H9 (cell line): ENCODE results near the gene TUFT1. TPM values are rescaled to one million over a fixed set of nuclear protein-coding genes. Genes with fewer than 3 reads are reported as not detected.
A peak's percentile ranks its signal among the peaks of the same experiment; 100 is the strongest.

Source experiments
- DNase-seq: peaks from one replicate; pipeline ENCODE4 v3.0.0-alpha.2; 2017
- H2AFZ ChIP-seq: one replicate; pipeline ENCODE4 v1.6.1; 2013; ENCODE audit warnings: mild to moderate bottlenecking, low read length, control low read depth, moderate library complexity
- H2AK5ac ChIP-seq: 2 replicates; pipeline ENCODE4 v1.6.1; 2013; ENCODE audit warnings: low read length, control low read depth, mixed read lengths; ENCODE audit not compliant: insufficient read length
- H2BK120ac ChIP-seq: one replicate; pipeline ENCODE4 v1.6.1; 2013; ENCODE audit warnings: low read depth, mild to moderate bottlenecking, low read length, control low read depth, inconsistent platforms; ENCODE audit not compliant: poor library complexity, severe bottlenecking
- H2BK12ac ChIP-seq: 2 replicates; pipeline ENCODE4 v1.6.1; 2013; ENCODE audit warnings: low read length, control low read depth, mixed read lengths, low read depth; ENCODE audit not compliant: insufficient read length
- H2BK15ac ChIP-seq: 2 replicates; pipeline ENCODE4 v1.6.1; 2013; ENCODE audit warnings: low read depth, low read length, control low read depth
- H2BK20ac ChIP-seq: one replicate; pipeline ENCODE4 v1.6.1; 2013; ENCODE audit warnings: low read depth, mild to moderate bottlenecking, low read length, control low read depth, inconsistent platforms; ENCODE audit not compliant: poor library complexity, severe bottlenecking
- H2BK5ac ChIP-seq: 2 replicates; pipeline ENCODE4 v1.6.1; 2013; ENCODE audit warnings: low read length, control low read depth, mixed read lengths; ENCODE audit not compliant: insufficient read length
- H3K14ac ChIP-seq: 2 replicates; pipeline ENCODE4 v1.6.1; 2013; ENCODE audit warnings: low read length, control low read depth; ENCODE audit not compliant: insufficient read depth
- H3K18ac ChIP-seq: 2 replicates; pipeline ENCODE4 v1.6.1; 2013; ENCODE audit warnings: low read depth, mild to moderate bottlenecking, mixed read lengths, low read length, control low read depth; ENCODE audit not compliant: insufficient read length
- H3K23ac ChIP-seq: 2 replicates; pipeline ENCODE4 v1.6.1; 2013; ENCODE audit warnings: low read length, control low read depth, mixed read lengths, low read depth; ENCODE audit not compliant: insufficient read length
- H3K23me2 ChIP-seq: 2 replicates; pipeline ENCODE4 v1.6.1; 2013; ENCODE audit warnings: low read depth, mild to moderate bottlenecking, mixed read lengths, low read length, control low read depth; ENCODE audit not compliant: insufficient read length, poor library complexity, severe bottlenecking
- H3K27ac ChIP-seq: 2 replicates; pipeline ENCODE4 v1.5.1; 2013; ENCODE audit warnings: low read length, control low read depth, mixed read lengths, low read depth; ENCODE audit not compliant: insufficient read length
- H3K27me3 ChIP-seq: 2 replicates; pipeline ENCODE4 v1.6.1; 2013; ENCODE audit warnings: low read length, control low read depth, inconsistent platforms; ENCODE audit not compliant: insufficient read depth
- H3K4ac ChIP-seq: 2 replicates; pipeline ENCODE4 v1.6.1; 2013; ENCODE audit warnings: low read depth, mild to moderate bottlenecking, control low read depth, inconsistent platforms, low read length, moderate library complexity
- H3K4me1 ChIP-seq: 2 replicates; pipeline ENCODE4 v1.6.1; 2013; ENCODE audit warnings: low read length, control low read depth, inconsistent platforms; ENCODE audit not compliant: insufficient read depth
- H3K4me2 ChIP-seq: 2 replicates; pipeline ENCODE4 v1.6.1; 2013; ENCODE audit warnings: low read length, control low read depth, mixed read lengths; ENCODE audit not compliant: insufficient read length, insufficient read depth
- H3K56ac ChIP-seq: 2 replicates; pipeline ENCODE4 v1.6.1; 2013; ENCODE audit warnings: low read depth, mild to moderate bottlenecking, mixed read lengths, low read length, control low read depth; ENCODE audit not compliant: insufficient read length
- H3K79me1 ChIP-seq: 2 replicates; pipeline ENCODE4 v1.6.1; 2013; ENCODE audit warnings: low read depth, mild to moderate bottlenecking, moderate library complexity, low read length, control low read depth, inconsistent platforms; ENCODE audit not compliant: insufficient read depth, poor library complexity, severe bottlenecking
- H3K79me2 ChIP-seq: 2 replicates; pipeline ENCODE4 v1.6.1; 2013; ENCODE audit warnings: low read length, control low read depth, inconsistent platforms; ENCODE audit not compliant: insufficient read depth
- H3K9ac ChIP-seq: 2 replicates; pipeline ENCODE4 v1.6.1; 2013; ENCODE audit warnings: low read length, control low read depth, mixed read lengths; ENCODE audit not compliant: insufficient read length; ENCODE audit errors: extremely low read depth
- H3K9me3 ChIP-seq: one replicate; pipeline ENCODE4 v1.6.1; 2013; ENCODE audit warnings: low read depth, low read length, inconsistent platforms; ENCODE audit not compliant: control insufficient read depth
- H3T11ph ChIP-seq: one replicate; pipeline ENCODE4 v1.6.1; 2013; ENCODE audit warnings: mild to moderate bottlenecking, low read length, control low read depth, inconsistent platforms
- H4K20me1 ChIP-seq: one replicate; pipeline ENCODE4 v1.6.1; 2013; ENCODE audit not compliant: control insufficient read depth, insufficient read length, insufficient read depth
- H4K5ac ChIP-seq: 2 replicates; pipeline ENCODE4 v1.6.1; 2013; ENCODE audit warnings: low read depth, mild to moderate bottlenecking, mixed read lengths, low read length, control low read depth; ENCODE audit not compliant: insufficient read length
- H4K8ac ChIP-seq: replicated peaks from 2 replicates; pipeline ENCODE4 v1.6.1; 2013; ENCODE audit warnings: low read length, control low read depth, mixed read lengths, low read depth; ENCODE audit not compliant: insufficient read length
- H4K91ac ChIP-seq: 2 replicates; pipeline ENCODE4 v1.6.1; 2013; ENCODE audit warnings: low read depth, mild to moderate bottlenecking, moderate library complexity, mixed read lengths, low read length, control low read depth; ENCODE audit not compliant: insufficient read length
- H3K27ac Mint-ChIP-seq, 3 experiments: 2 replicates in 2 of 3; 3 replicates in 1 of 3; pipeline ENCODE4 v1.8.0; 2020 to 2021; ENCODE audit warnings: mixed read lengths in 3 of 3, mild to moderate bottlenecking in 1 of 3, moderate library complexity in 1 of 3
- H3K27me3 Mint-ChIP-seq: 2 replicates; pipeline ENCODE4 v1.8.0; 2021; ENCODE audit warnings: low read depth, mild to moderate bottlenecking, moderate library complexity, mixed read lengths
- H3K36me3 Mint-ChIP-seq, 3 experiments: 2 replicates in 2 of 3; 3 replicates in 1 of 3; pipeline ENCODE4 v1.8.0; 2020 to 2021; ENCODE audit warnings: low read depth in 3 of 3, mixed read lengths in 3 of 3; ENCODE audit not compliant: insufficient read depth in 1 of 3
- H3K4me1 Mint-ChIP-seq, 2 experiments: 2 replicates each; pipeline ENCODE4 v1.8.0; 2020; ENCODE audit warnings: mixed read lengths in 2 of 2
- H3K4me3 Mint-ChIP-seq, 2 experiments: 2 replicates in 1 of 2; 3 replicates in 1 of 2; pipeline ENCODE4 v1.8.0; 2020 to 2021; ENCODE audit warnings: mild to moderate bottlenecking in 2 of 2, mixed read lengths in 2 of 2, moderate library complexity in 1 of 2
- H3K9me3 Mint-ChIP-seq, 2 experiments: 2 replicates in 1 of 2; 3 replicates in 1 of 2; pipeline ENCODE4 v1.8.0; 2020; ENCODE audit warnings: mild to moderate bottlenecking in 2 of 2, mixed read lengths in 2 of 2, moderate library complexity in 1 of 2
- WGBS: extraction: QIAGEN DNeasy Blood & Tissue Kit; methylation state at CpG from one replicate; pipeline ENCODE4 v1.1.7; 2013; ENCODE audit warnings: missing lambda C conversion rate, low lambda C conversion rate, mixed read lengths; ENCODE audit not compliant: insufficient read length; ENCODE audit errors: extremely low coverage; 5-methylcytosine and 5-hydroxymethylcytosine counted together
- total RNA-seq: library from RNA; stranded (reverse); gene quantifications from 2 replicates; pipeline ENCODE4 v1.2.1, GENCODE V29; 2021
- TF ChIP-seq, protein P1 (sequence below): fragments of 200-600 bp; sonication (generic); conservative IDR thresholded peaks from 3 replicates; pipeline ENCODE4 v1.8.0; 2021; ENCODE audit warnings: antibody characterized with exemption, mild to moderate bottlenecking

Gene TUFT1
- total RNA-seq, 1 experiment from 2014 or later = 6.2 TPM

DNA sequence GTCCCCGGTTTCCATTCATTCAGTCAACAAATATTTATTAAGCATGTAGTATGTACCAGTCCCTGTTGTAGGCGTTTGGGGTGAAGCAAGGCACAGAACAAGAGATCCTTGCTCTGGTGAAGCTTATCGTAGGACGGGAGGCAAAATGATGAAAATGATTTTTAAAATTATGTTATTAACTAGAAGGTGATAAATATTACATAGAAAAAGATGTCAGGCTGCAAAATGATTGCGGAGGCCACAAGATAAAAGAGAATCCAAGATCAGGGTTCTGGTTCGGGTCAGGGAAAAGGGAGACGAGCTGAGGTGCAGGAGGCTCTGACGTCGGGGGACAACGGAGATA is 29.5 kb upstream of the TUFT1 start:
- Histone ChIP-seq H4K20me1 (no peaks in the 10 kb centered on the region), H2AFZ (no peak overlapping the region), H3T11ph (no peak overlapping the region), H3K56ac (no peak overlapping the region), H4K8ac (no peak overlapping the region), H3K23ac (no peak overlapping the region), H3K79me2 (no peaks in the 10 kb centered on the region), H3K4me2 (peak overlapping the region; percentile 87), H2BK15ac (no peak overlapping the region), H2AK5ac (no peak overlapping the region), H4K5ac (no peak overlapping the region), H2BK5ac (no peak overlapping the region), H3K23me2 (peaks cover 21% of the 10 kb centered on the region), H4K91ac (no peak overlapping the region), H2BK20ac (no peak overlapping the region), H3K9ac (peak overlapping the region; percentile 91), H3K27me3 (no peaks in the 10 kb centered on the region), H3K9me3 (no peaks in the 10 kb centered on the region), H3K18ac (peak overlapping the region; percentile 83), H3K79me1 (no peaks in the 10 kb centered on the region), H3K4me1 (peaks cover 15% of the 10 kb centered on the region; the same call in 1 of the 2 replicates), H2BK120ac (no peak overlapping the region), H3K27ac (peak overlapping the region; percentile 82), H2BK12ac (no peak overlapping the region), H3K14ac (peak overlapping the region; percentile 79; the same call in 1 of the 2 replicates), H3K4ac (no peak overlapping the region)
- Mint-ChIP-seq H3K4me3 (peak overlapping the region; percentile 89 to 91), H3K9me3 (no peaks in the 10 kb centered on the region), H3K27me3 (no peaks in the 10 kb centered on the region; the same call in 1 of the 2 replicates), H3K4me1 (peaks cover 38 to 40% of the 10 kb centered on the region in 2 experiments), H3K36me3 (no peaks in the 10 kb centered on the region; a peak in 2 of 7 replicates), H3K27ac (peak overlapping the region; percentile 97 to 98 (median 98))
- no peak for DNase-seq
- WGBS = no CpG with 5 or more reads among the region's 10 CpGs
- TF ChIP-seq, protein P1, sequence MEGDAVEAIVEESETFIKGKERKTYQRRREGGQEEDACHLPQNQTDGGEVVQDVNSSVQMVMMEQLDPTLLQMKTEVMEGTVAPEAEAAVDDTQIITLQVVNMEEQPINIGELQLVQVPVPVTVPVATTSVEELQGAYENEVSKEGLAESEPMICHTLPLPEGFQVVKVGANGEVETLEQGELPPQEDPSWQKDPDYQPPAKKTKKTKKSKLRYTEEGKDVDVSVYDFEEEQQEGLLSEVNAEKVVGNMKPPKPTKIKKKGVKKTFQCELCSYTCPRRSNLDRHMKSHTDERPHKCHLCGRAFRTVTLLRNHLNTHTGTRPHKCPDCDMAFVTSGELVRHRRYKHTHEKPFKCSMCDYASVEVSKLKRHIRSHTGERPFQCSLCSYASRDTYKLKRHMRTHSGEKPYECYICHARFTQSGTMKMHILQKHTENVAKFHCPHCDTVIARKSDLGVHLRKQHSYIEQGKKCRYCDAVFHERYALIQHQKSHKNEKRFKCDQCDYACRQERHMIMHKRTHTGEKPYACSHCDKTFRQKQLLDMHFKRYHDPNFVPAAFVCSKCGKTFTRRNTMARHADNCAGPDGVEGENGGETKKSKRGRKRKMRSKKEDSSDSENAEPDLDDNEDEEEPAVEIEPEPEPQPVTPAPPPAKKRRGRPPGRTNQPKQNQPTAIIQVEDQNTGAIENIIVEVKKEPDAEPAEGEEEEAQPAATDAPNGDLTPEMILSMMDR = no peak
